Measurements from ENCODE around the gene ANKH.

DNA sequence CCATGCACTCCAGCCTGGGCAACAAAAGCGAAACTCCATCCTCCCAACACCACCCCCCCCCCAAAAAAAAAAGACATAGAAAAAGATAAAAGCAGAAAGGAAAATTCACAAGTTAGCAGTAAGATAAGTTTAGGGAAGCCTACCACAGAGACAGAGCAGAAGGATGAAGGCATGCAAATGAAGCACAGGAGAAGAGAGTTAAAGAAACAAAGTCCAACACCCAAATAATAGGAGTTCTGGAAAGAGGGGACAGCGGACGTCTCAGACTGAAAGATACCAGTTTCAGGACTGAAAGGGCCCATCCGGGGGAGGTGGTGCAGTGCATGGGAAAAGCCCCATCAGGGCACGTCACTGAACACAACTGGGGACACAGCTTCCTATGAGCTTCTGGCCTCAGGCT, 152.8 kb downstream of the ANKH start:
- TF ChIP-seq, protein P1, sequence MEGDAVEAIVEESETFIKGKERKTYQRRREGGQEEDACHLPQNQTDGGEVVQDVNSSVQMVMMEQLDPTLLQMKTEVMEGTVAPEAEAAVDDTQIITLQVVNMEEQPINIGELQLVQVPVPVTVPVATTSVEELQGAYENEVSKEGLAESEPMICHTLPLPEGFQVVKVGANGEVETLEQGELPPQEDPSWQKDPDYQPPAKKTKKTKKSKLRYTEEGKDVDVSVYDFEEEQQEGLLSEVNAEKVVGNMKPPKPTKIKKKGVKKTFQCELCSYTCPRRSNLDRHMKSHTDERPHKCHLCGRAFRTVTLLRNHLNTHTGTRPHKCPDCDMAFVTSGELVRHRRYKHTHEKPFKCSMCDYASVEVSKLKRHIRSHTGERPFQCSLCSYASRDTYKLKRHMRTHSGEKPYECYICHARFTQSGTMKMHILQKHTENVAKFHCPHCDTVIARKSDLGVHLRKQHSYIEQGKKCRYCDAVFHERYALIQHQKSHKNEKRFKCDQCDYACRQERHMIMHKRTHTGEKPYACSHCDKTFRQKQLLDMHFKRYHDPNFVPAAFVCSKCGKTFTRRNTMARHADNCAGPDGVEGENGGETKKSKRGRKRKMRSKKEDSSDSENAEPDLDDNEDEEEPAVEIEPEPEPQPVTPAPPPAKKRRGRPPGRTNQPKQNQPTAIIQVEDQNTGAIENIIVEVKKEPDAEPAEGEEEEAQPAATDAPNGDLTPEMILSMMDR (IDR thresholded peaks at IDR 0.05) = no peak
- no peak for TF ChIP-seq POLR2AphosphoS5 (IDR thresholded peaks at IDR 0.05)
